Fibroblast of lung (primary cell): Measurements from ENCODE around the gene CACNA1A.

ENCODE experiments used
- EZH2 ChIP-seq: IDR thresholded peaks from 2 replicates; pipeline ENCODE4 v1.5.1; 2012; ENCODE audit warnings: low read length, control low read depth, mild to moderate bottlenecking; ENCODE audit errors: missing control alignments
- TF ChIP-seq, protein P1 (sequence below), 2 donors: IDR thresholded peaks in 1 of 2; conservative IDR thresholded peaks in 1 of 2; 1 replicate in 1 of 2; 2 replicates in 1 of 2; pipeline ENCODE4 v1.5.1; 2011 to 2012; ENCODE audit warnings: low read length in 2 of 2, control low read depth in 1 of 2, inconsistent platforms in 1 of 2, low read depth in 1 of 2, mild to moderate bottlenecking in 1 of 2

DNA sequence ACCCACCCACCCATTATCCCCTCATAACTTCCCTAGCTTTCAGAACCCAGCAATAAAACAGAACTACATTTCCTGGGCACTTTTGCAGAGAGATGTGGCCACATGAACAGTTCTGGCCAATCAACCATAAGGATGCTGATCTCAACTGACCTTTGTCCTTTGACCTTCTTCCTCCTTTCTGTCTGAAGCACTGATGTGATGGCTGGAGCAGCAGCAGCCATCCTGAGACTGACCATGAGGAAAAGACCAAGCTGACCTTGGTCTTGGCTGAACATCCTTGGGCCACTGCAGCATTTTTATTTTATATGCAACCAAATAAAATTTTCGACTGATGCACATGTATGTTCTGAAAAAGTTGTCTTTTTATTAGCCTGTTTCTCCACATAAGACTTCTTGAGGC, 33.1 kb upstream of the CACNA1A start:
- TF ChIP-seq EZH2: no peak
- TF ChIP-seq, protein P1, sequence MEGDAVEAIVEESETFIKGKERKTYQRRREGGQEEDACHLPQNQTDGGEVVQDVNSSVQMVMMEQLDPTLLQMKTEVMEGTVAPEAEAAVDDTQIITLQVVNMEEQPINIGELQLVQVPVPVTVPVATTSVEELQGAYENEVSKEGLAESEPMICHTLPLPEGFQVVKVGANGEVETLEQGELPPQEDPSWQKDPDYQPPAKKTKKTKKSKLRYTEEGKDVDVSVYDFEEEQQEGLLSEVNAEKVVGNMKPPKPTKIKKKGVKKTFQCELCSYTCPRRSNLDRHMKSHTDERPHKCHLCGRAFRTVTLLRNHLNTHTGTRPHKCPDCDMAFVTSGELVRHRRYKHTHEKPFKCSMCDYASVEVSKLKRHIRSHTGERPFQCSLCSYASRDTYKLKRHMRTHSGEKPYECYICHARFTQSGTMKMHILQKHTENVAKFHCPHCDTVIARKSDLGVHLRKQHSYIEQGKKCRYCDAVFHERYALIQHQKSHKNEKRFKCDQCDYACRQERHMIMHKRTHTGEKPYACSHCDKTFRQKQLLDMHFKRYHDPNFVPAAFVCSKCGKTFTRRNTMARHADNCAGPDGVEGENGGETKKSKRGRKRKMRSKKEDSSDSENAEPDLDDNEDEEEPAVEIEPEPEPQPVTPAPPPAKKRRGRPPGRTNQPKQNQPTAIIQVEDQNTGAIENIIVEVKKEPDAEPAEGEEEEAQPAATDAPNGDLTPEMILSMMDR (conservative IDR thresholded peaks at IDR 0.05 in 1 of 2, IDR thresholded peaks at IDR 0.05 in 1 of 2; ENCODE audit: low read depth in 1 of 2, low read length in 2 of 2): no peak
